ENCODE results near the gene KIDINS220. TPM values are rescaled to one million over a fixed set of nuclear protein-coding genes. Genes with fewer than 3 reads are reported as not detected.

The KIDINS220 gene
- total RNA-seq, 1 donor from 2014 or later: 96.7 TPM

- Mint-ChIP-seq H3K4me1 (ENCODE audit: low read depth) (no peaks in the 10 kb centered on the region), H3K36me3 (ENCODE audit: insufficient read depth) (peaks cover 28% of the 10 kb centered on the region), H3K27ac (no peak overlapping the region), H3K27me3 (no peaks in the 10 kb centered on the region), H3K9me3 (ENCODE audit: low read depth) (no peaks in the 10 kb centered on the region), H3K4me3 (ENCODE audit: low read depth) (no peak overlapping the region)
- no peak for DNase-seq (ENCODE audit: low spot score, unreplicated experiment)
- no peak for TF ChIP-seq CTCF (IDR thresholded peaks at IDR 0.05; ENCODE audit: unreplicated experiment)
These were observed 41.0 kb downstream of the KIDINS220 start for GRCh38 chr2:8796315-8796848.

GRCh38 chr2:8794923-8795825 lies 42.2 kb downstream of the KIDINS220 start:
- Mint-ChIP-seq H3K27me3 (no peaks in the 10 kb centered on the region), H3K9me3 (ENCODE audit: low read depth) (no peaks in the 10 kb centered on the region), H3K36me3 (ENCODE audit: insufficient read depth) (peaks cover 33% of the 10 kb centered on the region), H3K4me3 (ENCODE audit: low read depth) (no peak overlapping the region), H3K4me1 (ENCODE audit: low read depth) (no peaks in the 10 kb centered on the region), H3K27ac (no peak overlapping the region)
- TF ChIP-seq CTCF (IDR thresholded peaks at IDR 0.05; ENCODE audit: unreplicated experiment): no peak
- DNase-seq (ENCODE audit: low spot score, unreplicated experiment): no peak

- Mint-ChIP-seq H3K36me3 (ENCODE audit: insufficient read depth) (peaks cover 43% of the 10 kb centered on the region), H3K4me1 (ENCODE audit: low read depth) (no peaks in the 10 kb centered on the region), H3K9me3 (ENCODE audit: low read depth) (peaks cover 3% of the 10 kb centered on the region), H3K27me3 (no peaks in the 10 kb centered on the region), H3K27ac (no peak overlapping the region), H3K4me3 (ENCODE audit: low read depth) (no peak overlapping the region)
- no peak for TF ChIP-seq CTCF (IDR thresholded peaks at IDR 0.05; ENCODE audit: unreplicated experiment)
- DNase-seq (ENCODE audit: low spot score, unreplicated experiment): no peak
These were observed 46.7 kb downstream of the KIDINS220 start for GRCh38 chr2:8790739-8791162.

- H3K27me3 Mint-ChIP-seq: no peaks in the 10 kb centered on the region
- no peak for DNase-seq (ENCODE audit: low spot score, unreplicated experiment)
- no peak overlapping the region for H3K4me3 Mint-ChIP-seq (ENCODE audit: low read depth)
- peaks cover 62% of the 10 kb centered on the region for H3K36me3 Mint-ChIP-seq (ENCODE audit: insufficient read depth)
- H3K4me1 Mint-ChIP-seq (ENCODE audit: low read depth): peaks cover 23% of the 10 kb centered on the region
- peaks cover 9% of the 10 kb centered on the region for H3K9me3 Mint-ChIP-seq (ENCODE audit: low read depth)
- no peak for TF ChIP-seq CTCF (IDR thresholded peaks at IDR 0.05; ENCODE audit: unreplicated experiment)
- no peak overlapping the region for H3K27ac Mint-ChIP-seq
These were observed 51.0 kb downstream of the KIDINS220 start for GRCh38 chr2:8786463-8786862.

- H3K36me3 Mint-ChIP-seq (ENCODE audit: insufficient read depth): peaks cover 47% of the 10 kb centered on the region
- H3K4me1 Mint-ChIP-seq (ENCODE audit: low read depth): peaks cover 22% of the 10 kb centered on the region
- TF ChIP-seq CTCF (IDR thresholded peaks at IDR 0.05; ENCODE audit: unreplicated experiment): no peak
- no peak for DNase-seq (ENCODE audit: low spot score, unreplicated experiment)
- H3K9me3 Mint-ChIP-seq (ENCODE audit: low read depth): peaks cover 6% of the 10 kb centered on the region
- H3K27ac Mint-ChIP-seq: no peak overlapping the region
- no peaks in the 10 kb centered on the region for H3K27me3 Mint-ChIP-seq
- H3K4me3 Mint-ChIP-seq (ENCODE audit: low read depth): no peak overlapping the region
These were observed 57.4 kb downstream of the KIDINS220 start for GRCh38 chr2:8779795-8780671.
